ENCODE results near the gene KRTAP4-11. TPM values are rescaled to one million over a fixed set of nuclear protein-coding genes. Genes with fewer than 3 reads are reported as not detected.

KRTAP4-11 gene
- total RNA-seq, 4 donors from 2014 or later = not detected

DNA sequence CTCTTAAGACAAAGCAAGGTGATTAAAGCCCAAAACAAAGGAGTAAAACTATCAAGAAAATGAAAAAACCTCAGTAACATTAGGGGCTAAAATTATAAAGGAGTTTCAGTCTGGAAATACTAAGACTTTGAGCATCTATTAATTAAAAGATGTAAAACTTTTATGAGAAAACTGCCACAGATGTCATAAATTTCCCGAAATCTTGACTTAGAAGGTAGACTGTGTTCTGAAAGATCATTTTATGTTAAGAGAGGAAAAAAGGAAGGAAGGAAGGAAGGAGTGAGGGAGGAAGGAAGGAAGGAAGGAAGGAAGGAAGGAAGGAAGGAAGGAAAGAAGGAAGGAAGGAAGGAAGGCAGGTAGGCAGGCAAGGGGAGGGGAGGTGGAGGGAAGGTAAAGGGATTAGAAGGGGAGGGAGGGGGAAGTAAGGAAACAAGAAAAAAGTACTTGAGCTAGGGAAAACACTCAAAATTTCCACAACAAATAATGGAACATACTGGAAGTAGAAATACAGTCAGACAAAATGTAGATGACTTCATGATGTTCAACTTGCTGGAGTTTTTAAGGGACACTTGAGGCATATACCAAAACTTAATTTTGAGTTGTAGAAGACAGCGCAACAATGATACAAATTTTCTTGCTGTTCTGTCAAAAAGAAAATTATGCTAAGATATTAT is 29.5 kb upstream of the KRTAP4-11 start:
- H3K4me1 ChIP-seq = no peaks in the 10 kb centered on the region
- WGBS, 2 donors (ENCODE audit: low coverage in 1 of 2) = 81 to 89% methylated on average over 1 to 2 of the region's 2 CpGs
- intact Hi-C loops (cut with DNase I; ENCODE audit: low total_unique reads) (no loop called here), in situ Hi-C loops (cut with MboI; ENCODE audit: low pct_ligation_motif_present in 1 of 4, low pct_unique_long_range_greater_than_20kb in 1 of 4, low sequenced_read_pairs in 3 of 4) (no loop called here)
- no peak for TF ChIP-seq EP300 (IDR thresholded peaks at IDR 0.05; ENCODE audit: low read depth)
- no peak for TF ChIP-seq POLR2AphosphoS5 (IDR thresholded peaks at IDR 0.05)
- TF ChIP-seq, protein P1, sequence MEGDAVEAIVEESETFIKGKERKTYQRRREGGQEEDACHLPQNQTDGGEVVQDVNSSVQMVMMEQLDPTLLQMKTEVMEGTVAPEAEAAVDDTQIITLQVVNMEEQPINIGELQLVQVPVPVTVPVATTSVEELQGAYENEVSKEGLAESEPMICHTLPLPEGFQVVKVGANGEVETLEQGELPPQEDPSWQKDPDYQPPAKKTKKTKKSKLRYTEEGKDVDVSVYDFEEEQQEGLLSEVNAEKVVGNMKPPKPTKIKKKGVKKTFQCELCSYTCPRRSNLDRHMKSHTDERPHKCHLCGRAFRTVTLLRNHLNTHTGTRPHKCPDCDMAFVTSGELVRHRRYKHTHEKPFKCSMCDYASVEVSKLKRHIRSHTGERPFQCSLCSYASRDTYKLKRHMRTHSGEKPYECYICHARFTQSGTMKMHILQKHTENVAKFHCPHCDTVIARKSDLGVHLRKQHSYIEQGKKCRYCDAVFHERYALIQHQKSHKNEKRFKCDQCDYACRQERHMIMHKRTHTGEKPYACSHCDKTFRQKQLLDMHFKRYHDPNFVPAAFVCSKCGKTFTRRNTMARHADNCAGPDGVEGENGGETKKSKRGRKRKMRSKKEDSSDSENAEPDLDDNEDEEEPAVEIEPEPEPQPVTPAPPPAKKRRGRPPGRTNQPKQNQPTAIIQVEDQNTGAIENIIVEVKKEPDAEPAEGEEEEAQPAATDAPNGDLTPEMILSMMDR (IDR thresholded peaks at IDR 0.05) = no peak
- no peak for TF ChIP-seq POLR2A (IDR thresholded peaks at IDR 0.05)
- no peaks in the 10 kb centered on the region for H3K36me3 ChIP-seq
- H3K4me3 ChIP-seq = no peak overlapping the region
- peaks cover 9% of the 10 kb centered on the region for H3K27me3 ChIP-seq
- no peak overlapping the region for H3K27ac ChIP-seq
- DNase-seq = no peak
- H3K9me3 ChIP-seq = peaks cover 5 to 7% of the 10 kb centered on the region in 2 donors

DNA sequence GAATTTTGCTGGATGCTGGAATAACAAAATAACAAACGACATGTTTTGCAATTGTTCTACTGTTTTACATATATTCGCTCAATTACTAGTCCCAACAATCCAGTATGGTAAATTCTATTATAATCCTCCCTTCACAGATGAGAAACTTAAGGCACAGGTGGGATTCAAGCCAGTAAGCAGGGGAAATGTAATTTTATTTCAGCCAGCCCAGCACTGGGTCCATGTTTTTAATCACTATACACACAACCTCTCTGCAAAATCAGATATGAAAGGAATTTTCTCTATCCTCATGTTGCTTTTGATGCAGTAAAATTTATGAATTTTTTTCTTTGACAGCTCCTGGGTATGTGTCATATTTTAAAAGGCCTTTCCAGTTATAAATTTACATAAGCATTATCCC is 27.1 kb upstream of the KRTAP4-11 start:
- no peak overlapping the region for H3K27ac ChIP-seq
- no peaks in the 10 kb centered on the region for H3K4me1 ChIP-seq
- intact Hi-C loops (cut with DNase I; ENCODE audit: low total_unique reads) = no loop called here
- H3K36me3 ChIP-seq = no peaks in the 10 kb centered on the region
- TF ChIP-seq POLR2AphosphoS5 (IDR thresholded peaks at IDR 0.05) = no peak
- no peak for TF ChIP-seq EP300 (IDR thresholded peaks at IDR 0.05; ENCODE audit: low read depth)
- TF ChIP-seq POLR2A (IDR thresholded peaks at IDR 0.05) = no peak
- TF ChIP-seq, protein P1 (IDR thresholded peaks at IDR 0.05) = no peak
- no peak for DNase-seq
- in situ Hi-C loops (cut with MboI; ENCODE audit: low pct_ligation_motif_present in 1 of 4, low pct_unique_long_range_greater_than_20kb in 1 of 4, low sequenced_read_pairs in 3 of 4) = no loop called here
- H3K4me3 ChIP-seq = no peak overlapping the region
- no peaks in the 10 kb centered on the region for H3K27me3 ChIP-seq
- 87 to 94% methylated on average over 2 of the region's 2 CpGs for WGBS, 2 donors (ENCODE audit: low coverage in 1 of 2)
- peaks cover 9 to 11% of the 10 kb centered on the region in 2 donors for H3K9me3 ChIP-seq

DNA sequence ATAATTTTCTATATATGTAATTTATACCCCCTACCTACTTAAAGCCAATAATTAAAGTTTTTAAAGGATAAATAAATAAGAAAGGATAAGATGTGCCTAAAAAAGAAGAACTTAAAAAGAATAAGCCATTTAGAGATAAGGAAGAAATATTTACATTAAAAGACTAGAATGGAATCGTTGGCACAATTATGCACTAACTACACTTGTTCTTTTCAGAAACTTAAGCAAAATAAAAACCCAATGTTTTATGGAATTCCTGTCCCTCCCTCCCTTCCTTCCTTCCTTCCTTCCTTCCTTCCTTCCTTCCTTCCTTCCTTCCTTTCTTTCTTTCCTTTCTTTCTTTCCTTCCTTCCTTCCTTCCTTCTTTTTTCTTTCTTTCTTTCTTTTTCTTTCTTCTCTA is 26.7 kb upstream of the KRTAP4-11 start:
- H3K27ac ChIP-seq = no peak overlapping the region
- H3K4me1 ChIP-seq = no peaks in the 10 kb centered on the region
- no peaks in the 10 kb centered on the region for H3K27me3 ChIP-seq
- H3K4me3 ChIP-seq = no peak overlapping the region
- in situ Hi-C loops (cut with MboI; ENCODE audit: low pct_ligation_motif_present in 1 of 4, low pct_unique_long_range_greater_than_20kb in 1 of 4, low sequenced_read_pairs in 3 of 4) (no loop called here), intact Hi-C loops (cut with DNase I; ENCODE audit: low total_unique reads) (no loop called here)
- H3K9me3 ChIP-seq = peaks cover 10 to 15% of the 10 kb centered on the region in 2 donors
- DNase-seq = no peak
- no peaks in the 10 kb centered on the region for H3K36me3 ChIP-seq
- 78 to 89% methylated on average over 1 of the region's 1 CpG for WGBS, 2 donors (ENCODE audit: low coverage in 1 of 2)
- no peak for TF ChIP-seq EP300 (IDR thresholded peaks at IDR 0.05; ENCODE audit: low read depth)
- no peak for TF ChIP-seq POLR2AphosphoS5 (IDR thresholded peaks at IDR 0.05)
- TF ChIP-seq POLR2A (IDR thresholded peaks at IDR 0.05) = no peak
- TF ChIP-seq, protein P1 (IDR thresholded peaks at IDR 0.05) = no peak

DNA sequence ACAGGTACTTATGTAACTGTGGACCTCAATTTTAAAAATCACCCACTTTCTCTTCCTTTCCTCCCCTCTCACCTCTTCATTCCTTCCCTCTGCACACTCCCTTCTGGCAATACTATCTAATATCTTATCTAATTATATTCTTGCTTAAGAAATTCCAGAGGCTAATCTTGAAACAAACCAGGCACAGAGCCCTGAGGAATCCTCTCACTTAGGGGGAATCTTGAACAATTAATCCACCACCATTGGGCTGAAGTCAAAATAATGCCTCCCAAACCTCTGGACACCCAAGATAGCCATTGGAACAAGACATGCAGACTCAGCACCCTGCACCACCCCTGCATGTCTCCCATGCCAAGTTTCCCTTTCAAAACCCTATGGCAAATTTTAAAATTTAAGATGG is 23.2 kb upstream of the KRTAP4-11 start:
- TF ChIP-seq, protein P1 (IDR thresholded peaks at IDR 0.05) = no peak
- TF ChIP-seq EP300 (IDR thresholded peaks at IDR 0.05; ENCODE audit: low read depth) (no peak), POLR2AphosphoS5 (IDR thresholded peaks at IDR 0.05) (no peak), POLR2A (IDR thresholded peaks at IDR 0.05) (no peak)
- Histone ChIP-seq H3K4me3 (no peak overlapping the region), H3K9me3 (peaks cover 10 to 15% of the 10 kb centered on the region in 2 donors), H3K4me1 (no peaks in the 10 kb centered on the region), H3K36me3 (no peaks in the 10 kb centered on the region), H3K27me3 (peaks cover 7% of the 10 kb centered on the region), H3K27ac (no peak overlapping the region)
- DNase-seq = no peak
- intact Hi-C loops (cut with DNase I; ENCODE audit: low total_unique reads) (no loop called here), in situ Hi-C loops (cut with MboI; ENCODE audit: low pct_ligation_motif_present in 1 of 4, low pct_unique_long_range_greater_than_20kb in 1 of 4, low sequenced_read_pairs in 3 of 4) (no loop called here)

All from transverse colon (tissue), 4 donors.